Stimulated activated CD8-positive, alpha-beta memory T cell treated with anti-CD3 and anti-CD28 coated beads, Interleukin-15, amount 100 ng/mL, for 24 hours (primary cell): ENCODE data around the gene TMEM164.

Experiments used
- DNase-seq: peaks from one replicate; pipeline ENCODE4 v3.0.0-alpha.2; 2020; ENCODE audit warnings: low read depth

TMEM164 gene

DNA sequence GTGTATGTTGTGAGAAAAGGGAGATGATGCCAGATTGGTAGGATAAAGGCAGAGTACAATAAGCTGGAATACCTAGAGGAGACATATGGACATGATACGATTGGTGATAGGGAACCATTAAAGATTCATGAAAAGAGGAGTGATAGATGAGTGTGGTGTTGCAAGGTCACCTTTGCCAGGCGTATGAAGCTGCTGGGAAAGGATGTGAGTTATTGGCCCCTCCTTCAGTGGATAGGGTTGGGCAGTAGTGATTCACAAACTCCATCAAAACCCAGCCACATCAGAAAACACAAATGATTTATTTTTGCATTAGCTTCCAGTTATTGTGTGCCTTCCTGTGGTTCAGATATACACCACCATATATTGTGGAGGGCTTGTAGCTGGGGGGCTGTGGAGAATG is 34.3 kb downstream of the TMEM164 start:
- DNase-seq, result no peak

DNA sequence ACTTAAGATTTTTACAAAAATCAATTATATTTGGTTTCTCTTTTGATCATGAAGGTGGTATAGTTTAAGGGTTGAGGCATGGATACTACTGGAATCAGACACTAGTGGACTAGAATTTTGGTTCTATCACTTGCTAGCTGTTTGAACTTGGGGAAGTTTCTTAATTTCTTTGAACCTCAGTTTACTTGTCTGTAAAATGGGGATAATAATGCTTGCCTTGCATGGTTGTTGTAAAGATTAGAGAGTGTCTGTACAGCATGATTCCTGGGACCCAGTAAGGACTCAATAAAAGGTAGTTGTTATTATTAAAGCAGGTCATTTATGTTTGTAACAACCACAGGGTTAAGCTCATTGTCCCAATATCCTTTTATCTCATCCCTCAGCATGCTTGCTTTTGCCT is 36.0 kb downstream of the TMEM164 start:
- DNase-seq, result no peak

DNA sequence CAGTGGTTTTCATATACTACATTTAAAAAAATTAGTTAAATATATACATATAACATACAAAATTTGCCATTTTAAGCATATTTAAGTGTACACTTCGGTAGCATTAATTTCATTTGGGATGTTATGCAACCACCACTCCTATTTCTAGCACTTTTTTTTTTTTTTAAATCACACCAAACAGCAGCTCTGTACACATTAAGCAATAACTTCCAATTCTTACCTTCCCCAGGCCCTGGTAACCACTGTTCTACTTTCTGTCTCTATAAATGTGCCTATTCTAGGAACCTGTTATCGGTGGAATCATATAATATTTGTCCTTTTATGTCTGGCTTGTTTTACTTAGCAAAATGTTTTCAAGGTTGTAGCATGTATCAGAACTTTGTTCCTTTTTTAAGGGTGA is 39.1 kb downstream of the TMEM164 start:
- DNase-seq, result no peak

DNA sequence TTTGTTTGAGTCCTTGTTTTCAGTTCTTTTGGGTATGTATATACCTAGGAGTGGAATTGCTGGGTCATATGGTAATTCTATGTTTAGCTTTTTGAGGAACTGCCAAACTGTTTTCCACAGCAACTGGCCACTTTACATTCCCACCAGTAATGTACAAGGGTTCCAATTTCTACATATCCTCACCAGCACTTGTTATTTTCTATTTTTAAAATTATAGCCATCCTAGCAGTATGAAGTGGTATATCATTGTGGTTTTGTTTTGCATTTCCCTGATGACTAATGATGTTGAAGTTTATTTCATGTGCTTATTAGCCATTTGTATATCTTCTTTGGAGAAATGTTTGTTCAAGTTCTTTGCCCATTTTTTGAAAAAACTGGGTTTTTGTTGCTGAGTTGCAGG is 39.6 kb downstream of the TMEM164 start:
- DNase-seq, result no peak

DNA sequence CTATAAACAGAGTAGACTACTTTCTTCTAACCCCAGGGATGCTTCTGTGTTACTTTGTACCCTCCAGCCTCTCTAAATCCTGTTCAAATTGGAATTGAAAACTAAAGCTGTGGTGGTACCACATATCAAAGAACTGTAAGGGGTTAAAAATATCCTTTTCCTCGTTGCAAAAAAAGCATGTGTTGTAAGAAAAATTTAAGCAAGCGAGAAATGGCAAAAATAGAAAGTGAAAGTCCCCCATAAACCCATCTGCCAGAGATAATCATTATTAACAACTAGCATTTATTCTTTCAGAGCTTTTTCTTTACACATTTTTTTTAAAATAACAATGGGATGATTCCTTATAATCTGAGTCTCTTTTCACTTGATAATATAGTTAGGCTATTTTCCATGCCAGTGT is 40.6 kb downstream of the TMEM164 start:
- no peak for DNase-seq

DNA sequence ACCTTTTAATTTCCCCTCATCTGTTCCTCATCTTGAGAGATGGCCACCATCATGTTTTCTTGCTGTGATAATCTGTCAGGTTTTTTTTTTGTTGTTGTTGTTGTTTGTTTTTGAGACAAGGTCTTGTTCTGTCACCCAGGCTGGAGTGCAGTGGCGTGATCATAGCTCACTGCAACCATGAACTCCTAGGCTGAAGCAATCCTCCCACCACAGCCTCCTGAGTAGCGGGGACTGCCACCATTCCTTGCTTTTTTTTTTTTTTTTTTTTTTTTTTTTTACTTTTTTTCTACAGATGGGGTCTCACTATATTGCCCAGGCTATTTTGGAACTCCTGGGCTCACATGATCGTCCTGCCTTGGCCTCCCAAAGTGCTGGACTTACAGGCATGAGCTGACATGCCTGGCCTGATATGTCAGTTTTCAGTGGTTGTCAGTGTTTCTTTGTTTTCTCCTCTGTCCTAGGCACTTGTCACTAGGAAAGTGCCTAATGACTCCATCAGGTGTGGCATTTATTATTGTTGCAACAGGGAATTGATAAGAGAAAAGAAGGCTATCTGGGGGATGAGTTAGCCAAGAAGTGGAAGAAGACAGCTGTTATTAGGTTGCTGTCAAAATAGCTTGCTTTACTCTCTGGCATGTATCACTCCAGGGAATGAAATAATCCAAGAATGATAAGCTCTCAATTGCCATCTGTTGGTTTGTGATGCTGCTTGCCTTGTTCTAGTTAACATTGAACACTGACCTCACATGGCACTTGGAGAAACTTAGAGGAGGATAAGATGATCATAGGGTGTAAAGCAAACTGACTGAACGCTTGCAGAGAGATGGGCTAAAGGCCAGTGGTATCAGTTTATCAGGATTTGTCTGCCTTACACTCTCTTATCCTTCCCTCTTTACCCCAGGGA is 41.7 kb downstream of the TMEM164 start:
- no peak for DNase-seq

DNA sequence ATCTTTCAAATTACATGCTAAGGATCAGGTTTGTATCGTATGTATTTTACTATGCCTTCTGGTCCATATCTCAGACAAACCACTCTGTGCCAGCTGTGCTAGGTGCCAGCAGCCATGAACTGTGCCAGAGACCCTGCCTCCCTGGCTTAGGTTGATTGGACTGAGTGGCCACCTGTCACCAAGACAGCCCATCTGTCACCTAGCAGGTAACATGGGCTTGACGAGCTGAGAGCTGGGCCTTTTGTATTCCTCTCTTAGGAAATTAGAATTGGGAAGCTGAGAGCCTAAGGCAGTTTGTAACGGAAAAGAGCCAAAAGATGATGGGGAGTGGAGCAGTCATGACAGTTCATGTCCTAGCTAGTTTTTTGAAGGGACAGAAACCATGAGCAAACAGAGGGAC is 42.5 kb downstream of the TMEM164 start:
- no peak for DNase-seq

DNA sequence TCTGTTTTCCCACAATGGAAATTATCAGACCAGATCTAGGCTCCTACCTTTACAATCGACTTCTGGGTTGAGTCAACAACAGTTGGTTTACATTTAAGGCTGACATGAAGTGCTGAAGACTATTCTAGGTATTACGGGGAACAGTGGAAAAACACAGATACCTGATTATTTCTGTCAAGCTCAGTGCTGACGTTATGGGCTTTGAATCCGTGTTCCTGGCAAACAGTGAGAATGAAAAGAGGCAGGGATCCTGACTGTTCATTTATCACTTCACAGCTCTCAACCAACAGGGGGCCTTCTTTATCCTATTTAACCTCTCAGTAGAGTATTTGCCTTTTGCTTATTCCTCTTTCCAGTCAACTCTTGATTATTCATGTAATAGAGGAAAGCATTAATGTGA is 43.1 kb downstream of the TMEM164 start:
- no peak for DNase-seq

DNA sequence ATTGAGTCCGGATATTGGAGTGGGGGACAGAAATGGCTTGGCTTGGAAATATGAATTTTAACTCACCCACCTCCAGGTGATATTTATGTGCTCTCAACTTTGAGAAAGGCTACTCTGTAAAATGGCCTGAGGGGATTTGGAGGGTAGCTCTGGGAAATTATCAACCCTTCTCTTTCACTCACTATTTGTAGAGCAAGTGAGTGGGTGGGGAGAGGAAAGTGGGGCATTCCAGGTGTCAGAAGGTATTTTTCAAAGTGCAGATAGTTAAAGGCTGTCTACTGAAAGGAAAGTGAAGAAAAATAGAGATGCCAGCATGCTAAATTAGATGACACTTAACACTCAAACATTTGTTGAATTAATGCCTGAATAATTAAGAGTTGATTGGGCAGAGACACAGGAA is 44.1 kb downstream of the TMEM164 start:
- DNase-seq, result no peak

DNA sequence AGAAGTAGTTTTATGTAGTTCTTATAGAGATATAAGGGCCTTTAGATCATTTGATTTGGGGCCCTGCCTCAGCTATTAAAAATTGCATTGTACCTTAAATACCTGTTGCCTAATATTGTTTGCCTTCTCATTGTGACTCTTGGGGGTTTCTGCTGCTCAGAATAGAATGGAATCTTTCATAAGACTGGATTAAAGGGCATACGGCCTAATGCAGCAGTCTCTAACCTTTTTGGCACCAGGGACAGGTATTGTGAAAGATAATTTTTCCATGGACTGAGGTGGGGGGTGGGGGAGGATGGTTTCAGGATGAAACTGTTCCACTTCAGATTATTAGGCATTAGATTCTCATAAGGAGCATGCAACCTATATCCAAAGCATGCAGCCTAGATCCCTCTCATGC is 46.2 kb downstream of the TMEM164 start:
- DNase-seq, result no peak

DNA sequence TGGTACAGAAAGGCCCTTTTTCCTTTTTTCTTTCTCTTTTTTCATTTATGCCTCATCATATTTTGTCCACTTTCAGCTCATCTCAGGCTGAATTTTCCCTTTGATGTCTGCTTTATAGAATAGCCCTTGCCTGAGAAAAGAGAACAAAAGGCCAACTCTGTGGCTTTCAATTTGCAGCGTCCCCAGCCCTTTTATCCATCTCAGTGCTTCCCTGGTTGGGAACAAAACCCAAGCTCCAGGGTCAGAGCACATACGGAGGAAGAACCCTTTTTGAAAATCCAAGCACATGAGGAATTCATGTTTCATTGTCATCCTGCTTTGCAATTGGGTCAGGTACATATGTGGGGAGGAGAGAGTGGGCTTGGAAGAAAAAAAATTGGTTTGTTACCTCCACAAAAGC is 47.5 kb downstream of the TMEM164 start:
- DNase-seq, result no peak

DNA sequence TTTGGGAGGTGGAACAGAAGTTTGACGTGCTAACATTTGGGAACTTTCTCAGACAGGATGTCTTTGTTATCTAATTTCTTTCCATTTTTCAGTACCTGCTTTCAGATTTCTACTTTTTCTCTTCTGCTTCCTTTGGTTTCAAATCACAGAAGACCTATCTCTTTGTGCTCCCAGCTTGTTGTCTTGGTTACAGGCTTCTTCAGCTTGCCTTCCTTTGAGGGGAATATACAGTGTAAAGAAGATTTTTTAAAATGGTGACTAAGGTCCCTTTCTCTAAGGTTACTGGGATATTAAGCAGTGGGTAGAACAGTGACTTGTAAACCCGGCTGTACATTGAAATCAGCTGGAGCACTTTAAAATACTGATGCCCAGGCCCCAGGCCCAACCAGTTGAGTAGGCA is 48.0 kb downstream of the TMEM164 start:
- DNase-seq, result no peak

DNA sequence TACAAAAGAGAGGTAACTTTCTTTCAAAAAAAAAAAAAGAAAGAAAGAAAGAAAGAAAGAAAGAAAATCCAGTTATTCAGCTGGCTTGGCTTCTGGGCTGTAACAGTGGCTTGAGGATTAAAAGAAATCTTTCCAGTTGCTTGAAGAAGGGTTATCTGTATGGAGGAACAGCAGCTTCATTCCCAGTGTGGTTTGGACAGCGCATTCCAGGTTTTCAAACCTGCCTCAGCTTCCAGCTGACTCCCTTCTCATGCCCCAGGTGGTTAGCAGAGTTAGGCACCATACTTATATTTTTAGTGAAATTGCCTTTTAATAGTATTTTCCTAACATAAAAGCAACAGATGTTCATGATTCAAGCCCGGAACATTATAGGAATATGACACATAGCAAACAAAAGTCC is 48.6 kb downstream of the TMEM164 start:
- no peak for DNase-seq

DNA sequence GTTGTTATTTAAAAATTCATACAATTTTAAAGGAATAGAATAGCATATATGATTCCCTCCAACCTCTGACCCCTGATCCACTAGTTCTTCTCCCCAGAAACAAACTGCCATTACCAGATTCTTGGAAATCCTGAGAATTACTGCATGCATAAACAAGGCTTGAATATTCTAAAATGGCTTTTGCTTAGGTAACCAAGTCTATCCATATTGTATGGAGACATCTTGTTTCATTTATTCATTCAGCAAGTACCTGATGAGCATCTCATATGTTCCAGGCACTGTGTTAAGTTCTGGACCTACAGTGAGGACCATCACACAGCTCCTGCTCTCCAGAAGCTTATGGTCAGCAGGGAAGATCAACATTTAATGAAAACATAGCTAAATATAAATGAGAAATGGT is 49.4 kb downstream of the TMEM164 start:
- DNase-seq, result no peak

DNA sequence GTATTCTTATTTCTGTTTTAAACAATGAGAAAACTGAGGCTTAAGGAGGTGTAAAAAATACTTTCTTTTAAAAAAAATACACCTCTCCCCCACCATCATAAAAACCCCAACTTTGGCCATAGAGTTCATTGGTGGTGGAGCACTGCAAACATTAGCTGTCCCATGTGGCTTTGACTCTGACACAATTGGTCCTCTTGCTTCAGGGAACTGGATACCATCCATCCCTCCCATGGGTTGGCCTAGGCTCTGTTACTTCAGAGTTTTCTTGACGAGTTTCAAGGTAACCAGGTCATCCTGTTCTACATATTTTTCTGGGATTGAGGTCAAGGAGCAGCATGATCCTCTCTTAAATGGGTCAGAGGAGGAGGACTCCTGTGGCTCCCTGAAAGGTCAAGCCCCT is 50.5 kb downstream of the TMEM164 start:
- DNase-seq, result no peak

DNA sequence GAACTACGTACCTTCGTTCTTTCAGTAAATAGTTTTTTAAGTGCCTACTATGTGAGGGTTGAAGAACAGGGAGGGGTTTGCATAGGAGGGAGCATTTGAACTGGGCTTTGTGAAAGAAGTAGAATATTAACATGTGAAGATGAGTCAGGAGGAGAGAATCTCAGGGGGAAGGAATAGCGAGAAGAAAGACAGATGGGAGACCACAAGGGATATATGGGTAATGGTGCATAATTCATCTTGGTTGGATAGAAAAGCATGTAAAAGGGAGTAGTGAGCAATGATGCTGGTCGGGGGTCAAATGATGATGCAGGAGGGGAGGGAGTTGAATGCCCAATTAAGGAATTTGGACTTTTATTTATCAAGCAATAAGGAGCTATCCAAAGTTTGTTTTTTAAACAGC is 52.7 kb downstream of the TMEM164 start:
- no peak for DNase-seq

DNA sequence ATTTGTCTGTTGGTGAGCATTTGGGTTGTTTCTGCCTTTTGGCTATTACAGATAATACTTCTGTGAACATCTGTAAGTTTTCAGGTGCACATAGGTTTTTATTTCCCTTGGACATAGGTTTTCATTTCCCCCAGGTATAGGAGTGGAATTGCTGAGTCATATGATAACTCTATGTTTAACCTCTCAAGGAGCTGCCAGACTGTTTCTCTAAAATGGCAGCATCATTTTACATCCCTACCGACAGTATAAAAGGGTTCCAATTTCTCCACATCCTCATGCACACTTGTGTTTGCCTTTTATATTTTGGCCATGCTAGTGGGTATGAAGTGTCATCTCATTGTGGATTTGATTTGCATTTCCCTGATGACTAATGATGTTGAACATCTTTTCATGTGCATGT is 53.5 kb downstream of the TMEM164 start:
- DNase-seq, result no peak

DNA sequence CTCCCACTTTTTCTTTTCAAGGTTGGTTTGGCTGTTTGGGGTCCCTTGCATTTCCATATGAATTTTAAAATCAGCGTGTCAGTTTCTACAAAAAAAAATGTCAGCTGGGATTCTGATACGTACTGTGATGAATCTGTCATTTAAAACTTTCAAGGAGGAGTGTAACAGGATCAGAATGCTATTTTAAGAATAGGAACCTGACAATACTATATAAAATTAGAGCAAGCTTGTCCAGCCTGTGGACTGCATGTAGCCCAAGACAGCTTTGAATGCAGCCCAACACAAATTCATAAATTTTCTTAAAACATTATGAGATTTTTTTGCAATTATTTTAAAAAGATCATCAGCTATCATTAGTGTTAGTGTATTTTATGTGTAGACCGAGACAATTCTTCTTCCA is 56.5 kb downstream of the TMEM164 start:
- no peak for DNase-seq

DNA sequence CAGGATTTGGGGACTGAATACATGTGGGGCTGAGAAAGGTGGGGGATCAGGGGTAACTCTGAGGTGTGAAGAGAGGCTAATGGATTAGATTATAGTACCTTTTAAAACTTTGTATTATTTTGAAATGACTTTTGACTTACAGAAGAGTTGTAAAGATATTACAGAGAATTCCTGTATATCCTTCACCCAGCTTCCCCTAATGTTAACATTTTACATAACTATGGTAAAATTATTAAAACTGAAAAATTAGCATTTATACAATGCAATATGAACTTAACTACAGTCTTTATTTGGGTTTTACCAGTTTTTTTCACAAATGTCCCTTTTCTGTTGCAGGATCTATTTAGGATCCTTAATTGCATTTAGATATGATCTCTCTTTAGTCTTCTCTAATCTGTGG is 57.4 kb downstream of the TMEM164 start:
- DNase-seq, result no peak

DNA sequence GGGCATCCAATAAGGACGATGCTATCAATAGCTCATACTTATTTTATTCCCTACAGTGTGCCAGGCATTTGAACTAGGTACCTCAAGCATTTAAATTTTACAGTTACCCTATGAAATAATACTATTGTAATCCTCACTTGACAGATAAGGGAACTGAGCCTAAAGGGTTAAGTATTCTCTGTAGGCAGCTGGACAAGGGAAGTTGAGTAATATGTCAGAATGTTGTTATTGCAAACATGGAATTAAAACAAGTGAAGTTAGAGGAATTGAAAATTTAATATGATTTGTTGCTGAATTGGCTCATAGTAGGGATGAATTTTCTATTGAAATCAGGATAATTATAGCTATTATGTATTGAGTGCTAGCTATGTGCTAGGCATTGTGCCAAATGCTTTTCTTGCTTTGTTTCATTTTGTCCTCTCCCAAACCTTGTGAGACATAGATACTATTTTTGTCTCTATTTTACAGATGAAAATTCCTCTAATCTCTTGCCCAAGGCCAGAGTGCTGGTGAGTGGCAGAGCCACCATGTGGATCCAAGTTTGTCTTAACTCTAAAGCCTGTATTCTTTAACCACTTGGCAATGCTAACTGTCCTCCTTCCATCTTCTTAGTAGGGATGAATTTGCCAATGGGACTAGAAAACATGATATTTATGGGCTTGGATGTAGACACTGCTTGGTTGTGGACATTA is 58.1 kb downstream of the TMEM164 start:
- no peak for DNase-seq

DNA sequence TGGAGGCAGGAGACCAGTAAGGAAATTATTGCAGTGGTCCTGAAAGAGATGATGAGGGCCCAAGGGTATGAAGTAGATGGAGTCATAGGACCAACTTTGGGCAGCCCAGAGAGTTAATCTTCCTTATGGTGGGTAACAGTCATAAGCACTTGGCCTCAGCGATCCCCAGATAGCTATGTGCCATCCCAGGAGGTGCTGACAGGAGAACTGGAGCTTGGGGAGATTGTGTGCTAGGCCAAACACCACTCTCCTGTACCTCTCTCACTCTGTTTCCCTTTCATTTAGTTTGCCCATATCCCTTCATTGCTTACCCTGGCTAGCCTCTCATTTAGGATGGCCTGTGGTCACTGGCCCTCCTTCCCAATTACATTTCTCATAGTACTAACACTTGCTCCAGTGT is 60.0 kb downstream of the TMEM164 start:
- DNase-seq, result no peak

DNA sequence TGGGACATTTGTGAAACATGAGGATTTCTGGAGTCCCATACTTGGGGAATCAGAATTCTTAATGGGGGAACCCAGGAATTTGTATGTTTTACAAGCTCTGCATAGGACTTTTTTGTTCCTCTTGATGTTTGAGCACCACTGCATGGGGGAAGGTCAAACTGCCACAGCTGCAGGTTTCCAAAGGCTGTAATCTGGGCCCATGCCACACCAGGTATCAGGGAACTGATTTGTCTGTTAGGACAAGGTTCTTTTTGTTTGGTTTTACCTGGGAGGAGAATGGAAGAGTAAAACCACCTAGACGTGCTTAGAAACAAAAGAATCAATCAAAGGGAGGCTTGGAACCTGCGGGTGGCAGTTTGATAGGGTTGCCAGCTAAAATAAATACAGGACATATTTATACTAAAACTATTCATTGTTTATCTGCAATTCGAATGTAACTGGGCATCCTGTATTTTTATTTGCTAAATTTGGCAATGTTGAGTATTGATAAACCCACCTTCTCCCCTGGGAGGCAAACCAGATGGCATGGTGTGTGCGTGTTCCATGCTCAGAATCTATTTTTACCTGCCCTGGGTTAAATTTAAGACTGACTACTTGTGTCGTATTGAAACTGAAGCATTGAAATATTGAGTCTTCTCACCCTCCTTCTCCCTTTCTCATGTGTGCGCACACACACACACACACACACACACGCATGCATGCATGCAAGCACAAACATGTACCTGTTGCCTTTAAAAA is 63.7 kb downstream of the TMEM164 start:
- no peak for DNase-seq

DNA sequence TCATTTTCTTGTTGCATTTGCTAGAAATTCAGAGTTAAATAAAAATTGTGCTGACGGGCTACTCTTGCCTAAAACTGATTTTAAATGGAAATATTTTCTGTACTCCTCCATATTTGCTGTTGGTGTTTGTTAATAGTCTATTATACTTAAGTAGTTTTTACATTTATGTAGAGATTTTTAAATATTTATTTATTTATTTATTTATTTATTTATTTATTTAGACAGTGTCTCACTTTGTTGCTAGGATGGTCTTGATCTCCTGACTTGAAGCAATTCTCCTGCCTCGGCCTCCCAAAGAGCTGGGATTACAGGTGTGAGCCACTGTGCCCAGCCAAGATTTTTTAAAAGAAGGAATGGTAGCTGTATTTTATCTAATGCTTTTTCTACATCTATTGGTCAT is 68.1 kb downstream of the TMEM164 start:
- no peak for DNase-seq
